Subcutaneous adipose tissue (tissue), 4 donors: ENCODE data around the gene LMAN2. TPM values are rescaled to one million over a fixed set of nuclear protein-coding genes. Genes with fewer than 3 reads are reported as not detected.

ENCODE experiments used
- CTCF ChIP-seq: fragments of 450-650 bp; IDR thresholded peaks from one replicate; pipeline ENCODE4 v1.5.1; 2016; ENCODE audit warnings: low read depth, mild to moderate bottlenecking, control low read depth, antibody characterized with exemption, moderate library complexity
- total RNA-seq, 4 donors: library from RNA; depleted of rRNA; stranded (reverse); fragments of >200 nt; gene quantifications; one replicate each; pipeline ENCODE4 v1.1.0, GENCODE V29; 2016

LMAN2 gene
- total RNA-seq, 4 donors from 2014 or later = 93.6 to 158 (median 129) TPM

- no peak for TF ChIP-seq CTCF
Measured at GRCh38 chr5:177332896-177333260, 18.6 kb downstream of the LMAN2 start.

- no peak for TF ChIP-seq CTCF
Measured at GRCh38 chr5:177332031-177332895, 19.2 kb downstream of the LMAN2 start.

GRCh38 chr5:177330991-177331842 is 20.3 kb downstream of the LMAN2 start:
- no peak for TF ChIP-seq CTCF

- no peak for TF ChIP-seq CTCF
Measured at GRCh38 chr5:177329883-177330282, 21.6 kb downstream of the LMAN2 start.

- TF ChIP-seq CTCF = no peak
Measured at GRCh38 chr5:177328545-177329231, 22.8 kb downstream of the LMAN2 start.

- no peak for TF ChIP-seq CTCF
Measured at GRCh38 chr5:177327539-177328522, 23.6 kb downstream of the LMAN2 start.
